HG03060 (cell line): ENCODE results near the gene CYB561.

Experiments used
- ATAC-seq: cut with Tn5 transposase; IDR thresholded peaks from one replicate; pipeline ENCODE4 v1.9.1; 2021; ENCODE audit warnings: low read depth, moderate number of reproducible peaks; ENCODE audit not compliant: unreplicated experiment

CYB561 gene

GRCh38 chr17:63452046-63452961 lies 6.2 kb upstream of the CYB561 start:
- no peak for ATAC-seq

GRCh38 chr17:63451150-63451549 lies 5.0 kb upstream of the CYB561 start:
- ATAC-seq, result no peak

- ATAC-seq, result no peak
Observed at GRCh38 chr17:63450551-63450950, 4.4 kb upstream of the CYB561 start.

- ATAC-seq, result no peak
Observed at GRCh38 chr17:63448655-63449054, 2.5 kb upstream of the CYB561 start.

GRCh38 chr17:63447471-63448009 lies 1.4 kb upstream of the CYB561 start:
- no peak for ATAC-seq

- ATAC-seq, result no peak
Observed at GRCh38 chr17:63446753-63447470, 806 bp upstream of the CYB561 start.

GRCh38 chr17:63445571-63445953 lies 544 bp downstream of the CYB561 start:
- ATAC-seq, result no peak

GRCh38 chr17:63445065-63445464 lies 1.0 kb downstream of the CYB561 start:
- no peak for ATAC-seq

- no peak for ATAC-seq
Observed at GRCh38 chr17:63444457-63444856, 1.6 kb downstream of the CYB561 start.

- ATAC-seq, result no peak
Observed at GRCh38 chr17:63443053-63443452, 3.1 kb downstream of the CYB561 start.

- ATAC-seq, result no peak
Observed at GRCh38 chr17:63442549-63443035, 3.5 kb downstream of the CYB561 start.

- ATAC-seq, result no peak
Observed at GRCh38 chr17:63442074-63442473, 4.0 kb downstream of the CYB561 start.

GRCh38 chr17:63441654-63442053 lies 4.5 kb downstream of the CYB561 start:
- no peak for ATAC-seq

- ATAC-seq, result no peak
Observed at GRCh38 chr17:63440770-63441335, 5.3 kb downstream of the CYB561 start.

GRCh38 chr17:63440127-63440769 lies 5.9 kb downstream of the CYB561 start:
- no peak for ATAC-seq

- no peak for ATAC-seq
Observed at GRCh38 chr17:63439687-63440086, 6.4 kb downstream of the CYB561 start.

- ATAC-seq, result no peak
Observed at GRCh38 chr17:63438092-63439051, 7.7 kb downstream of the CYB561 start.

GRCh38 chr17:63437287-63438091 lies 8.6 kb downstream of the CYB561 start:
- no peak for ATAC-seq
